Inflammatory macrophage treated with lipopolysaccharide for 4 hours (primary cell): ENCODE measurements around the gene ZCCHC18.

Experiments used
- DNase-seq: peaks from one replicate; pipeline ENCODE4 v3.0.0-alpha.2; 2020

The ZCCHC18 gene

GRCh38 chrX:104134583-104135261, 22.4 kb downstream of the ZCCHC18 start:
- no peak for DNase-seq

DNA sequence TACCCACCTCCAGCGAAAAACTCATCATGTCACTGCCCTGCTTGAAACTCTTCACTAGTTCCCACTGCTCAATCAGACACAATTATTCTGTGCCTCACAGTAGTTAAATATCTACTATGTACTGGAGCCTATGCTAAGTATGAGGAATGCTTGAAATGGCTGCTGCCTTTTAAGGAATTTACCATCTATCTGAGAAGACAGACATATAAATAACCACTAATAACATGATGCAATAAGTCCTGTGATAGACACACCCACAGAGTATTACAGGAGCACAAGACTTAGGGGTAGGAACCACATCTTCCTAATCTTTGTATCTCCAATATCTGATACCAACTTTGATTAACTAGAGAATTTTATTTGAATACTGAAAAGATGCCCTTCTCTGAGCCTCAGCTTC, 23.4 kb downstream of the ZCCHC18 start:
- DNase-seq, result no peak

- DNase-seq, result peak; percentile 62
Measured at GRCh38 chrX:104136241-104137019, 24.1 kb downstream of the ZCCHC18 start.

GRCh38 chrX:104137496-104137895, 25.2 kb downstream of the ZCCHC18 start:
- DNase-seq, result no peak

DNA sequence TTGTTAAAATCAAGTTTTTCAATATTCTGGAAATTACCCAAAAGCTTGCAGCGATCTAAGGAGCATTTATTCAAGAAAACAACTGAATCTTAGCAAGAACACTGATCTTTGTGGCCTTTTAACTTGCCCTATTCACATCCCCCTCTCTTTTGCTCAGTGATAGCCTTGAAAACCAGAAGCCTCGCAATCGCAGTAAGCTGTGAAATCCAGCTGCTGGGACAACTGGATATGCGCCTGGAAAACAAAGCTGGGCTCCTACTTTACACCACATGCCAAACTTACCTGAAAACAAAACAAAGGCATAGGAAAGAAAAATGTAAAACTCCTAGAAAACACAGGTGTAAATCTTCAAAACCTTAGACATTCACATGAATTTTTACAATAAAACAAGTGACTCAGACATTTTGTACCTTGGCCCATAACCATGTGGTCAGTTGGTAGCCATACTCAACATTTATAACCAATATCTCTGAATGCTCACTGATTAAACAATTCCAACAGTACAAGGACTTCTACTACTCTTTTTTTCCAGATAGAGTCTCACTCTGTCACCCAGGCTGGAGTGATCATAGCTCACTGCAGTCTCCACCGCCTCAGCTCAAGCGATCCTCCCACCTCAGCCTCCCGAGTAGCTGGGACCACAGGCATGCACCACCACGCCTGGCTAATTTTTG, 28.9 kb downstream of the ZCCHC18 start:
- DNase-seq, result no peak

DNA sequence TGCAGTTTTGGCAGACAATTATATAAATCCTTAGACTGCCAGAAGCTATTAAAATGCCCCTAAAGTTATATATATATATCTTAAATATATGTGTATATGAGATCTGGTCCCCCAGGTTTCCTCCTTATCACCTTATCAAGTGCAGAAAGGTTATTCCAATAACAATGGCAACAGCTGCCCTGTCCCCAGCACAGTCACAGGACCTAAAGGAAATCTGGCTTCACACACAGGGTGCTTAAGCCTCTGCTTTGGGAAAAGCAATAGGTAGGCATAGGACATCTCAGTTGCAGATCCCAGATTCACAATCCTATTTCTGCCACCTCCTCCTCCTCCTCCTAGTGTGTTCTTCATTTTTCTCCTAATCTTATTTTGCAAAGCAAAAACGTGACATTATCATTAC, 38.7 kb downstream of the ZCCHC18 start:
- DNase-seq, result no peak

DNA sequence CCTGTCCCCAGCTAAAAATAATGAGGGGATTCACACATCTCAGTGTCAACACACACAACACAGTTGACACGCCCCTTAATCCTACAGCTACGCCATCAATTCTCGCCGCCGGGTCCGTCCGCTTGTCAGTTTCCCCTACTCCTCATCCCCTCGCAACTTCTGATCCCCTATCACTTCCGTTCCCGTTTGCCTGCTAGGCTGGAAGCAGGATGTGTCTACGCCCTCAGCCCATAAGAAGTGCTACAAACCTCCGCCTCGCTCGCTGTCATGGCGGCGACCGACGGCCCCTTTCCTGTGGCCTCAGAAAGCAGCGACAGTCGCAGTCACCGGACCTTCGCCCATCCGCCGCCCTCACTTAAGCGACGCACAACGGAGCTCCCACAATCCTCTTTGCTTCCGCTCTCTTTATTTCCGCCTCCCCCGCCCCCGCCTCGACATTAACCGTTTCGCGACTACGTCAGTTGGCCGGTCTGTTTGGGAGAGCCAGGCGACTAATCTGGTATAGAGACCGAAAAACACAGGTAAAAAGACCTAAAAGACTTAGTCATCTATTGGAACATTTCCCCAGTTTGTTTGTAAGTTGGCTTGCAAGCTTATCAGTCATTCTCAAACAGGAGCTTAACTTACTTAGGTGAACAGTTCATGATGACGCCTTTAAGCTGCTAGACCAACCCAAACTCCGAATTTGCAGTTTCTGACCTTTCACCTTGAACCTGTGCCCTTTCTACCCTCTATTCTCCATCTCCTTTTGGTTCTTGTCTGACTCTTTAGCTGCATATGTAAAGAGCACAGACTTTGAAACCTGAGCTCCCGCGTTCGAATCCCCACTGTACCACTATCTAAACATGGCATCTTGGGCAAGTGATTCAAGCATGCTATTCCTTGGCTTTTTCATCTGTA, 44.6 kb downstream of the ZCCHC18 start, which contains the start of gene SLC25A53:
Gene SLC25A53 (minus strand): TSS at position 380 of the 900 bp plus-strand sequence. CDS start 51,752 bp downstream, outside the sequence.
- peak; percentile 85 for DNase-seq
